GF-D8 (cell line): ENCODE results near the gene MUC5B.
"Not testable (repeated sequence)": the region's sequence is repeated elsewhere in the genome, so short reads cannot be mapped to it uniquely, and the experiment has no call there.

Experiments
- DNase-seq: peaks from one replicate; lab custom pipeline; 2025; lab: John Stamatoyannopoulos, UW

MUC5B gene

GRCh38 chr11:1250411-1250810 is 27.5 kb downstream of the MUC5B start:
- not testable (repeated sequence) for DNase-seq

GRCh38 chr11:1251236-1251770 is 28.4 kb downstream of the MUC5B start:
- no peak for DNase-seq

- no peak for DNase-seq
Observed at GRCh38 chr11:1252371-1253102, 29.7 kb downstream of the MUC5B start.

- DNase-seq, result no peak
Observed at GRCh38 chr11:1253103-1253485, 30.2 kb downstream of the MUC5B start.

GRCh38 chr11:1254086-1254648 is 31.3 kb downstream of the MUC5B start:
- DNase-seq, result no peak

GRCh38 chr11:1254733-1255132 is 31.9 kb downstream of the MUC5B start:
- DNase-seq, result no peak

- no peak for DNase-seq
Observed at GRCh38 chr11:1255151-1255550, 32.3 kb downstream of the MUC5B start.

- DNase-seq, result no peak
Observed at GRCh38 chr11:1256257-1257045, 33.6 kb downstream of the MUC5B start.

- no peak for DNase-seq
Observed at GRCh38 chr11:1257366-1257765, 34.5 kb downstream of the MUC5B start.

- no peak for DNase-seq
Observed at GRCh38 chr11:1257916-1258315, 35.0 kb downstream of the MUC5B start.

GRCh38 chr11:1258401-1259075 is 35.7 kb downstream of the MUC5B start:
- no peak for DNase-seq

- DNase-seq, result no peak
Observed at GRCh38 chr11:1259076-1259461, 36.2 kb downstream of the MUC5B start.

- DNase-seq, result no peak
Observed at GRCh38 chr11:1259561-1259960, 36.7 kb downstream of the MUC5B start.

GRCh38 chr11:1260023-1260501 is 37.2 kb downstream of the MUC5B start:
- DNase-seq, result no peak

- DNase-seq, result no peak
Observed at GRCh38 chr11:1260620-1261019, 37.8 kb downstream of the MUC5B start.

- DNase-seq, result no peak
Observed at GRCh38 chr11:1261241-1262071, 38.6 kb downstream of the MUC5B start.

GRCh38 chr11:1262172-1263006 is 39.5 kb downstream of the MUC5B start:
- peak; percentile 39 for DNase-seq

- no peak for DNase-seq
Observed at GRCh38 chr11:1263010-1263409, 40.1 kb downstream of the MUC5B start.

GRCh38 chr11:1264444-1264843 is 41.6 kb downstream of the MUC5B start:
- peak; percentile 13 for DNase-seq

- DNase-seq, result not testable (repeated sequence)
Observed at GRCh38 chr11:1265480-1265879, 42.6 kb downstream of the MUC5B start.
